HepG2 (cell line): ENCODE data around the gene HEXIM1. TPM values are rescaled to one million over a fixed set of nuclear protein-coding genes. Genes with fewer than 3 reads are reported as not detected.

Source experiments
- HHEX ChIP-seq: IDR thresholded peaks from 2 replicates; pipeline ENCODE4 v1.6.1; 2016; ENCODE audit warnings: control low read depth
- ISX ChIP-seq: sonication (generic); formaldehyde crosslinking; conservative IDR thresholded peaks from 2 replicates; pipeline ENCODE4 v1.5.0; 2020; ENCODE audit warnings: missing genetic modification reagents
- PLSCR1 ChIP-seq: sonication (generic); formaldehyde crosslinking; IDR thresholded peaks from 2 replicates; pipeline ENCODE4 v1.5.0; 2020; ENCODE audit warnings: missing genetic modification reagents, mild to moderate bottlenecking, borderline replicate concordance
- RORA ChIP-seq: sonication (generic); formaldehyde crosslinking; IDR thresholded peaks from 2 replicates; pipeline ENCODE4 v1.5.0; 2020; ENCODE audit warnings: mild to moderate bottlenecking, missing genetic modification reagents, moderate library complexity
- SIX1 ChIP-seq: sonication (generic); formaldehyde crosslinking; IDR thresholded peaks from 2 replicates; pipeline ENCODE4 v1.4.0; 2020; ENCODE audit warnings: missing genetic modification reagents, borderline replicate concordance
- SP4 ChIP-seq: sonication (generic); formaldehyde crosslinking; IDR thresholded peaks from 2 replicates; pipeline ENCODE4 v1.8.1; 2023; ENCODE audit warnings: mild to moderate bottlenecking, missing genetic modification reagents
- ZBTB40 ChIP-seq, 2 experiments: fragments of 450-650 bp in 1 of 2; sonication (generic) in 1 of 2; formaldehyde crosslinking in 1 of 2; IDR thresholded peaks; 2 replicates each; pipeline versions ENCODE4 v1.6.1 to v1.8.0; 2016 to 2022; ENCODE audit warnings: antibody characterized with exemption in 1 of 2, mild to moderate bottlenecking in 1 of 2, missing genetic modification reagents in 1 of 2
- ZNF326 ChIP-seq: sonication (generic); formaldehyde crosslinking; IDR thresholded peaks from 2 replicates; pipeline ENCODE4 v1.4.0; 2020; ENCODE audit warnings: missing genetic modification reagents, borderline replicate concordance
- ZNF546 ChIP-seq: sonication (generic); formaldehyde crosslinking; conservative IDR thresholded peaks from 2 replicates; pipeline ENCODE4 v1.8.1; 2023; ENCODE audit warnings: mild to moderate bottlenecking, missing genetic modification reagents
- ZNF773 ChIP-seq: sonication (generic); formaldehyde crosslinking; IDR thresholded peaks from 2 replicates; pipeline ENCODE4 v1.4.0; 2020; ENCODE audit warnings: missing genetic modification reagents, borderline replicate concordance
- ZNF781 ChIP-seq: sonication (generic); formaldehyde crosslinking; IDR thresholded peaks from 2 replicates; pipeline ENCODE4 v1.5.1; 2020; ENCODE audit warnings: borderline replicate concordance, mild to moderate bottlenecking, missing genetic modification reagents; ENCODE audit errors: not compliant biosample characterization
- polyA plus RNA-seq, 8 experiments: library from polyadenylated mRNA; depleted of rRNA in 3 of 8; stranded (reverse) in 7 of 8; unstranded in 1 of 8; fragments of >200 nt; fragmentation: Illumina TruSeq in 4 of 8; extraction: Trizol in 4 of 8; gene quantifications; 2 replicates each; pipeline versions ENCODE4 v1.2.1 to v1.2.3, GENCODE V29; 2011 to 2016; ENCODE audit warnings: low read depth in 4 of 8, missing spikeins in 1 of 8, mixed read lengths in 1 of 8; ENCODE audit not compliant: insufficient read depth in 1 of 8
- total RNA-seq, 5 experiments: library from RNA; depleted of rRNA; stranded (reverse); fragments of >200 nt; fragmentation: Illumina TruSeq; extraction: Trizol; gene quantifications; 2 replicates each; pipeline ENCODE4 v1.2.3, GENCODE V29; 2016; ENCODE audit warnings: low read depth in 1 of 5
- TF ChIP-seq, protein P1 (sequence below): sonication (generic); formaldehyde crosslinking; IDR thresholded peaks from 2 replicates; pipeline ENCODE4 v1.8.1; 2023; ENCODE audit warnings: missing genetic modification reagents, inconsistent platforms, borderline replicate concordance

Gene HEXIM1
- total and polyA plus RNA-seq, 2 of the 13 experiments (the other 11 are each of a cell fraction or from before 2014, with no cell fraction given) = 10.5 to 16.6 TPM

- TF ChIP-seq SIX1 (CRISPR knock-in tag) (0 out of 2 replicates have a peak, but pooled peaks have one; percentile 22), ISX (CRISPR knock-in tag) (no peak), SP4 (peak; percentile 19; the same call in 1 of the 2 replicates), HHEX (CRISPR knock-in tag) (no peak), ZNF781 (no peak), ZNF326 (CRISPR knock-in tag) (no peak), ZNF773 (CRISPR knock-in tag) (no peak), PLSCR1 (CRISPR knock-in tag) (no peak), ZBTB40 (IDR thresholded peaks at IDR 0.05) (no peak), ZBTB40 (CRISPR knock-in tag; IDR thresholded peaks at IDR 0.05) (peak; percentile 17; the same call in 1 of the 2 replicates), ZNF546 (no peak), RORA (no peak)
- TF ChIP-seq, protein P1, sequence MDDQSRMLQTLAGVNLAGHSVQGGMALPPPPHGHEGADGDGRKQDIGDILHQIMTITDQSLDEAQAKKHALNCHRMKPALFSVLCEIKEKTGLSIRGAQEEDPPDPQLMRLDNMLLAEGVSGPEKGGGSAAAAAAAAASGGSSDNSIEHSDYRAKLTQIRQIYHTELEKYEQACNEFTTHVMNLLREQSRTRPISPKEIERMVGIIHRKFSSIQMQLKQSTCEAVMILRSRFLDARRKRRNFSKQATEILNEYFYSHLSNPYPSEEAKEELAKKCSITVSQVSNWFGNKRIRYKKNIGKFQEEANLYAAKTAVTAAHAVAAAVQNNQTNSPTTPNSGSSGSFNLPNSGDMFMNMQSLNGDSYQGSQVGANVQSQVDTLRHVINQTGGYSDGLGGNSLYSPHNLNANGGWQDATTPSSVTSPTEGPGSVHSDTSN (CRISPR knock-in tag) = no peak
Measured at GRCh38 chr17:45101883-45102811, 46.1 kb upstream of the HEXIM1 start (continued).
